HG03060 (cell line): ENCODE measurements around the gene ENPP7.

Experiments used
- ATAC-seq: cut with Tn5 transposase; IDR thresholded peaks from one replicate; pipeline ENCODE4 v1.9.1; 2021; ENCODE audit warnings: low read depth, moderate number of reproducible peaks; ENCODE audit not compliant: unreplicated experiment

ENPP7 gene

DNA sequence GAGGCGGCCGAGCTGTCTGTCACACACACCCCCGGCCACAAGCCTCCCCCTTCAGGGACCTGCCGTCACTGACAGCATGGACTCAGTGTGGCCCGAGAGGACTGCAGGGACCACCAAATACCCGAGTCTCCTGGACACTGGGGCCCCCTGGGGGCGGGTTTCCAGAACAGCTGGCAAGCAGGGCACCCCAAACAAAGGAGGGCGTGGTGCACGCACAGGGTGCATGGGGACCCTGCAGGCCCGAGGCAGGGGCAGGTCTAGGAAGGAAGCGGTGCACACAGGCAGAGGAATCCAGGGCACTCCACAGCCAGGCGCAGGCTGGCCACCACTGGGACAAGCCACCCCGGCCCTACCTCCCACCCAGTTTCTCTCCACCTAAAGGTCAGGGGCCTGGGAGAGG lies 28.7 kb upstream of the ENPP7 start:
- ATAC-seq = no peak

DNA sequence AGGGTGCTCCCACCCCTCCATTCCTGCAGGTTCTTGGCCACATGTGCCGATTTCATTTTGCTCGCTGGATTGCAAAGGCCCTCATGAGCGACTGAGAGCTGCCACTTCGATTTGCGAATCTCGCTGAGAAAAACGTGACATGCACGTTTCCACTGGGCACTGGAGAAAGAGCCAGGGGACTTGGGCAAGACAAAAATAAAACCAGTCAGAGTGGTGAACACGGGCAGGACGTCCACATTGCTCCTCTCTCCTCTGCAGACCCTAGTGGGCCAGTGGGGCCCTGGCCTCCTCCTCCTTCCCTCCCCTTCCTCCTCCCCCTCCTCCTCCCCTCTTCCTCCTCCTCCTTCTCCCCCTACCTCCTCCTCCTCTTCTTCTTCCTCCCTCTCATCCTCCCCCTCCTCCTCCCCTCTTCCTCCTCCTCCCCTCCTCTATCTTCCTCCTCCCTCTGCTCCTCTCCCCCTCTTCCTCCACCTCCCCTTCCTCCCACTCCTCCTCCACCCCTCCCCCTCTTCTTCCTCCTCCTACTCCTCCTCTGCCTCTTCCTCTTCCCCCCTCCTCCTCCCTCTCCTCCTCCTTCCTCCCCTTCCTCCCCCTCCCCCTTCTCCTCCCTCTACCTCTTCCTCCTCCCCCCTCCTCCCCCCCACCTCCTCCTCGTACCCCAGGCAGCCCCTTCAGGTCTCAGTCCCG lies 28.1 kb upstream of the ENPP7 start:
- ATAC-seq = no peak

DNA sequence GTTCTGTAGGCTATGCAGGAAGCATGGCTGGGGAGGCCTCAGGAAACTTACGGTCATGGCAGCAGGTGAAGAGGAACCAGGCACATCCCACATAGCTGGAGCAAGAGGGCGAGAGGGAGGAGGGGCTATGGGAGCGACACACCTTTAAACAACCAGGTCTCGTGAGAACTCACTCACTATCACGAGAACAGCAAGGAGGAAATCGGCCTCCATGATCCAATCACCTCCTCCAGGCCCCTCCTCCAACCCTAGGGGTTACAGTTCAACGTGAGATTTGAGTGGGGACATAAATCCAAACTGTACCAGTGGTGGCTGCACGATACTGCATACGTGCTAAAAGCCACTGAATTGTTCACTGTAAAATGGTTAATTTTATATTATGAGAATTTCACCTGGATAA lies 26.1 kb upstream of the ENPP7 start:
- ATAC-seq = no peak

DNA sequence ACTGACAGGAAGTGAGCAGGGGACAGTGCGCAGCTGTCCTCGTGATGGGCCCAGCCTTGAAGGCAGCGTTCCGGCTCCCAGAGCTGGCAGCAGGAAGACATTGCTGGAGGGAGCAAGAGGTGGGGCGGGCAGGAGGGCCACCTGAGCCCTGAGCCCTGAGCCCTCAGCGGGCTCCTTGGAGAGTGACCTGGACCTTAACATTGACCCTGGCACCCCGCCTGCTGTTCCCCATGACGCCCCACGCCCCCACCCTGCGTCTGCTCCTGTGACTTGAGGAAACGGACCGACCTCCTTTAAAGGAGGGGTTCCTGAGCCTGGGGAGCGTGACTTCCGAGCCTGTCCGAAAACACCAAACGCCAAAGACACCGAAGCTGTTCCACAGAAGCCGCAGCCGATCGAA lies 25.1 kb upstream of the ENPP7 start:
- no peak for ATAC-seq

DNA sequence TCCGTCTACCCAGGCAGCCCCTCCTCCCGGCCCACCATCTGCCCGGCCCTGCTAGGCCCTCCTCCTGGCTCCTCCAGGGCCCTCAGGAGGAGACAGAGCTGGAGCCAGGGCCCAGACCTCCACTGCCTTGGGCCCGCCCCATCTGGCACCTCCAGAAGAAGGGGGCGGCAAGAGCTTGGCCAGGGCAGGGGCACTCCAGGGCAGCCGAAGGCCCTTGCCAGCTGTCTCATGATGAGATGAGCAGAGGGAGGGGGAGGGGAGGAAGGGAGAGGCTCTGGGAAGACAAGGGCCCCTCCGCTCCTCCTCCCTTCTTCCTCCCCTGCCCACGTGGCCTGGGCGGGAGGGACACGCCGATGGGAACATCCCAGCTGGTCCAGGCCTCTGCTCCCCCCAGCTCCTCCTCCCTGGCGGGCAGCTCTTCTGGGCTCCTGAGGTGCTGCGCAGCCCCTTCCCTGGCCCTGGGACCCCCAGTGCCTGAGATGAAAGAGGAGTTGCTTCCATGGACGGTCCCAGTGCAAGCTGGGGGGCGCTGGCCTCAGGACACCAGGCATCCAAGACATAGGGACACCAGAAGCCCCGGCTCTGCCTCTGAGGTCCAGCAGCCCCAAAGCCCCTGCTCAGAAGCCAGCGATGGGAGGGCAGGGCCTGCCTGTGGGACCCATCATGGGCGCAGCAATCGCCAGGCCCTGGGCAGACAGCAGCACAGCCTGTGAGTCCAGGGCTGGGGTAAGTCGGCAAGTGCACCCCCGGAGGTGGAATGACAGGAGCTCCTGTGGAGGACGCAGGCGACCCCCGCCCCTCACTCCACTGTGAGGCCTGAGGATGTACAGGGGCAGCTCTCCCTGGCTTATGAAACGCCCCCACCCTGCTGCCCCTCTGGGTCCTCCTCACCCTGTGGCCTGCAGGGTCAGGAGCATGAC lies 23.6 kb upstream of the ENPP7 start:
- no peak for ATAC-seq

DNA sequence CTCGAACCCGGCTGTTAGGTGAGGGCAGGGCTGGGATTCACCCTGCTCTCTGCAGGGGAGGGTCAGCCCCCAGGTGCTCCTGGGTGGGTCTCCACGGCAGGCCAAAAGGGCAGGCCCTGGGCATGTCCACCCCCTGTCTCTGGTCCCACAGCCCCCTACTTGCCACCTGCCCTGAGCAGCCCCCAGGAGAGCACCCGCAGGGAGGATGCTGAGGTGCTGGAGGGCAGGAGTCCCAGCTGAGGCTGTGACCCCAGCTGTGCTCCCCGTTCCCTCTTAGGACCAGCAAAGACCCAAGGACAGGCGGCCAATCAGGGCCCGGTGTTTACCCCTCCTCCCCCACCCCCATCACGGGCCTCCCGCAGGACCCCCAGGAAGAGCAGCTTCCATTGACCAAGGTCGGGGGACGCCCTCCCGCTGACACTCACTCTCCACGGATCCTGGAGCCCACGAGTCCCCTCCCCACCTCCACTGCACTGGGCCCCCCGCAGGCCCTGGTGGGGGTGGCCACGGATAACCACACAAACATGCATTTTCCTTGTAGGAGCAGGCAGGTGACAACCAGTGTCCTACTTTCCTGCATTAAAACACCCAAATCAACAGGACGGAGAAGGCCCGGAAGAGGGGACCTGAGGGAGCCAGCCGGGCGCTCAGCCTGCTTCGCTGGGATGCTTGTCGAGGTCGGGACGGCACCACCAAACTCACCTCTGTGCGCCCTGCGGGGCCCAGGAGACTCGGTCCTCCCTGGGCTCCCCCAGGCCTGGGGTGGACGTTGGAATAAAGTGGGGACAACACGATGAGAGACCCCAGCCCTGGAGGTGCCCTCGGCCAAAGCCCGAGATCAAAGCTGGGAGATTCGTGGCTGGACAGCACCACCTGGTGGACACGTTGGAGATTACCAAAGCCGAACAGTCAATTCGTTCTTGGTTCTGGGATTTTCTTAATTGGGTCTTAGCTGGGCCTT lies 22.5 kb upstream of the ENPP7 start:
- ATAC-seq = no peak

DNA sequence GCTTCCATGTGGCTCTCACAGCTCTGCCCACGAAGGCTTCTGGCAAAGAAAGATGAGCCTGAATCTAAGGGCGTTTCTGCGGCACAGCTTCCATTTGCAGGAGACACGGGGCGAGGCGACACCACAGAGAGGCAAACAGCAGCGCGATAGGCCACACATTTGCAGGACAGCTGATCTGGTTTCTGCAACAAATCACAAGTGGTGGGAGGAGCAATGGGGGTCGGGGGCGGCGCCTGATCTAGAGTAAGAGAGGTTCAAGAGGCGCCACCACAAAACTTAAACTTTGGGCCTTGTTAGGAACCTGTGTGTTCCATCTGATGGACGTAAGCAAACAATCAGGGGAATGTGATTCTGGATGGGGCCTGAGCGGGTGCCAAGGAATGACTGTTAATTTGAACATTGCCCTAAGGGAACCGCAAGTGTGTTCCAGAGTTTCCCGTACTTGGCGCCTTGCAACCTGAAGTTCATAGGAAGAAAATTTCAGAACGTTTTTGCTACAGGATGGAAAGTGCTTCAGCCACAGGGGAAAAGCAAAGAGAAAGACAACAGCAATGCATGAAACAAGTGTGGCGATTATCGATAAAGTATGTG lies 18.9 kb upstream of the ENPP7 start:
- no peak for ATAC-seq

DNA sequence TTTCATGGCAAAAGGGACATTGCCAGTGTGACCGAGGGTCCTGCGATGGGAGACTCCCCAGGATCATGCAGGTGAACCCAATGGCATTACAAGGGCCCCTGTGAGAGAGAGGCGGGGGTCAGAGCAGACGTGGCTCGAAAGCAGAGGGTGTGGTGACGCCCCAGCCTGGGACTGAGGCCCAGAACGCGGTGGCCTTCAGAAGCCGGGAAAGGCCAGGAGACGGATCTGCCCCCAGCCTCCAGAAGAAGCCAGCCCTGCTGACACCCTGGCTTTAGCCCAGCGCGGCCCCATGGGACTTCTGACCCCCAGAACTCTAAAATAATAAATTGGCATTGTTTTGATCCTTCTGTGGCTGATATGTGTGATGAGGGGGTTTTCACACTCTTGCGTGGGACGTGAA lies 17.4 kb upstream of the ENPP7 start:
- no peak for ATAC-seq

DNA sequence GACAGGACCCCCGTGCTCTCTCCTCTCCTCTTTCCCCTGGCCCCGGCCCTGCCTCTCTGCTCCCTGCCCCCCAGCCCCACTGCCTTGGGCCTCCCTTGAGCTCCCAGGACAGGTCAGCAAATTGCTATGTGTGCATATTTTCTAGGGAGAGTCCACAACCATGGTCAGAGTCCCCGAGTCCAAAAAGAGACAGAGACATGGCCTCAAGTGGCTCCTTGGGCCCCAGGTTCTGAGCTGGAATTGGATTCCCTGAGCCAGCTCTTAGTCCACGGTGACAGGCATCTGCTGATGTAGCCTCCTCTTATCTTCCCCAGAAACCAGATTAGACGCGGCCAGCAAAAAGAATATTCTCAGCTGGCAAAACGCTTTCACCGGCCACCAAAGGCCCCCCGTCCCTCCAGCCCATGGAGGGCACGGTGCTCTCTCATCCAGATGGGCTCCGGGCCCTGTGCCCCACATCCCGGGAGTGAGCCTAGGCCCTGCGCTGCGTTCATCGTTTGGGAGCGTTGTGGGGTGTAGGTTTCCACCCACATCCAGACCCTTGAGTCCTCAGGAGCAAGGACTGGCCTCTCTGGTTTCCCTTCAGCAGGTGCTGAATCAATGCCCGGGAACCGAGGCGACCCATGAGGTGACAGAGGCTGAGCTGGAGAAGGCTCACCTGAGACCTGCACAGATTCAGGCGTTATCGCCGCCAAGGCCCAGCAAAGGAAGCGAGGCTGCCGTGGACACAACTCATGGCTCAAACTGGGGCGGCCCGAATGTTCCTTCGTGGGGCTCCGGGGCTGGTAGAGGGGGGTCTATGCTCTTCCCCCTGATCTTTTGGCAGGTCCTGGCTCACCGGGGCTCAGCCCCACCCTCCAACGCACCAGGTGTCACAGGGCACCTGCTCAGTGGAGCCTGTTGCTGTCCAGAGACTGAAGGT lies 16.3 kb upstream of the ENPP7 start:
- ATAC-seq = no peak

DNA sequence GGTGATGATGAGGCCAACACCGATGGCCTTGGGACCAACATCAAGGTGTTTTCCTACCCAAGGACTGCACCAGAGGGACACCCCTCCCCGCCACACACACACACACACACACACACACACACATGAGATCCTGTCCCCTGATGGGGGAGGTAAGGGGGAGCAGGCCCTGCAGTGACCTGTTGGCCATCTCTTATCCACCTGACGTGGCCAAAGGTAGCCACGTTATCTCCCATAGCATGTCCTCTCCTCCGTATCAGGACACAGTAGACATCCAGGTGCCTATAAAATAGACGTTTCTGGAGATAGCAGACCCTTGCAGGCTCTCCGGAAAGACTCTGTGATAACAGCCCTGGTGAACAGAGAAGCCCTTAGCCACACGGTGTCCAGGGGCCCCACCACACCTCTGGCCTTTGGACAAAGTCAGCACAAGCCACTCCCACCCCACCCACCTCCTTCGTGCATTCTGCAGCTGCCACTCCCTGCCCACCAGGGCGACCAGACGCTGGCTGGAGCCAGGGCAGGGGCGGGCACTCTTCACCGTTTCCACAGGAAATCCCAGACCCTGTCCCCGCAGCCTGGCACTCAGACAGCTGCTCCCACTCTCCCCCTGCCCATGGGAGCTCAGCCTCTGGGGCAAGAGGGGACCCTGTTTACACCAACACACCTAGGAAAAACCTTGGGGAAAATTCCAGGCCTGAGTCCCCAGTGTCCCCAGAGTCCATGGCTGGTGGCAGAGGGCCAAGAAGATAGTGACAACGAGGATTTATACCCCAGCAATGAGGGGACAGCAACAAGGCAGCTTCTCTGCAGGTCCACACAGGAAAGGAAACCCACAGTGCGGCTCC lies 15.4 kb upstream of the ENPP7 start:
- ATAC-seq = no peak

DNA sequence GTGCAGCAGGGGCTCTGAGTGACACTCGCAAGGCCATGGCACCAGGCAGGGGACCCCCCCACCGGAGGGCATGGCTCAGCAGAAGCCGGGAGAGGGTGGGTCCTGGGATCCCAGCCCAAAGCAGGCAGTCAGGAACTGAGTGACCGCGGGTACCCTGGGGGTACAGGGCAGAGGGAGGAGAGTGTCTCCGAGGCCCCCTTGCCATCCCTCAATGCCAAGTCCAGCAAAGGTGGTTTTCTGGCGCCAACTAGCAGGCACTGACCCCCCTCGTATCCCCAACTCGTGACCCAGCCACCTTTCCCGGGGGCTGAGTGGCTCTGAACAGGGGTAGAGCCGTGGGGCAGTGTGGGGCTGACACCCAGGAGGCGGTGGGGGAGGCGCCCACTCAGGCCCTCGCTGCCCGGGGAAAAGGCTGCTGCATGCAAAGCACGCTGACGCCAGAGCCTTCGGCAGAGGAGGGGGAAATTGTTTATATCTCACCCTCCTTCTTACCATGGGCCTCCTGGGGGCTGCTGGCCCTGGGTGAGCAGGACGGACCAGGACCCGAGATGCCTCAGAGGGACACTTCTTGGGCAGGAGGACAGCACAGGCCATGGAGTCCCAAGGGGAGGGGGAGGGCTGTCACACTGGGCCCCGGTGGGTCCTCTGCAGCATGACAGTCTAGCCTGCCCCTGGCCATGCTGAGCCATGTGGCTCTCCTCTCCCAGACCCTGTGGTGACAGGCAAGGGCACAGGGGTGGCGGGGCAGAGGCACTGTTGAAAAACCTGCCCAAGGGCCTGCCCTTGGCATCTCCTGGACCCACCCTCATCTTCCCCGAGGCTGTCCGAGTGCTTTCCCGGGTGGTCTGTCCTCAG lies 14.6 kb upstream of the ENPP7 start:
- no peak for ATAC-seq

DNA sequence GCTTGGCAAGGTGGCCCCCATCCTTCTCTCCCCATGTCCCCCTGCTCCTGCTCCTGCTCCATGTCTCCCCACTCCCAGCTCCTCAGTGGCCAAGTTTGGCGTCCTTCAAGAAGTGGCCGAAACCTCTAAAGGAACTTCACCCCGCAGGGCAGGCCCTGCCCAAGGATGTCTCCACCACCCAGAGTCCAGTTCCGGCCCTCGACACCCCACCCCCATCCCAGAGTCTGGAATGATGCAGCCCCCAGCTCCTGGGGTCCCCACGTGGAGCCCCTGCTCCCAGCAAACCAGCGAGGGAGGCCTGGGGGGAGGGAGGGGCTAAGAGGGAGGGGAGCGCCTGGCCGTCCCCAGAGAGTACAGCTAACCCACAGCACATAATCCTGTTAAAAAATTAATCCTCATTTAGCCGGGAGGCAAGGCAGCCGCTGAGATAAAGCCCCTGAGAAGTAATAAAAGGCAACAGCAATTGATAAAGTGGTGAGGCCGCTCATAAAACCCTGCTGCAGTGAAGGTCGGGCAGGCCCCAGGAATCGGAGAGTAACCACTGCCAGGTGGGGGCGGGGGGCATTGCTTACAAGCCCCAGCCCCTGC lies 9.9 kb upstream of the ENPP7 start:
- no peak for ATAC-seq

DNA sequence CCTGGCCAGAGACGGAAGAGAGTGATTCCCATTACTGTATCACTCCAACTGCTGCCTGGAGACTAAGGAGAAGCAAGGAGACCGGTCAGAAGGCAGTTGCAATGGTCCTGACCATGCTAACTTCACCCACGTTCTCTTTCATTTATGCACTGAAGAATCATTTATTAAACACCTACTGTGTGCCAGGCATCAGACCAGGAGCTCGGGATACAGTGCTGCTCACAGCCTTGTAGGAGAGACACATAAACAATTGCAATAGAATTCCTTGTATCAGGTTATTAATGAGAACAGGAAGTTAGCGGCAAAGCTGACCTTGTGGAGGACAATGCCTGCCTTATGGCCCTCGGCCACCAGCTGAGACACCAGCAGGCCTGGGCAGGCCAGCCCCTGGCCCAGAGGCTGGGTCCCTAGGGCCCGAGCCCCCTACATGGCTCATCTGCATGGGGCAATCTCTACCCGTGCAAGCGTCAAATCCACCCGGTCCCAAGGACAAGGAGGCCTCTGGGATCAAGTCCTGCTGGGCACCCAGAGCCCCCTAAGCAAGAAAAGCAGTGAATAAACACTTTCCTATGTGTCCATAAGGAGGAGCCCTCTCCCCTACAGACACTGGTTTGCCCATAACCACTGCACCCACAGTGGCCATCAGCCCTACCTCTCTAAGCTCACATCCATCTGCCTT lies 8.6 kb upstream of the ENPP7 start:
- no peak for ATAC-seq

DNA sequence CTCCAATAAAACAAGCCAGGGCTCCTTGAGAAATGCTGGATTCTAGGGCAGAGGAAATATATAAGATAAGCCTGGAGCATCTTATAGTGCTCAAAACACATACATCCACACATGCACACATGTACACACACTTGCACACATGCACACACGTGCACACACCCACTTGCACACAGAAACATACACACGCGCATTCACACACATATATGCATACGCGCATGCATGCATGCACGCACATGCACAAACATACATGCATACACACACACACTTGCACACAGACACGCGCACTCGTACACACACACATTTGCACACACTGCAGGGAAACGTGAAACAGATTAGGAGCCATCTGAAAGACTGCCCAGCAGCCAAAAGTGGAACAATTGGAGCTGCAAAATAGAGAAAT lies 8.0 kb upstream of the ENPP7 start:
- no peak for ATAC-seq

DNA sequence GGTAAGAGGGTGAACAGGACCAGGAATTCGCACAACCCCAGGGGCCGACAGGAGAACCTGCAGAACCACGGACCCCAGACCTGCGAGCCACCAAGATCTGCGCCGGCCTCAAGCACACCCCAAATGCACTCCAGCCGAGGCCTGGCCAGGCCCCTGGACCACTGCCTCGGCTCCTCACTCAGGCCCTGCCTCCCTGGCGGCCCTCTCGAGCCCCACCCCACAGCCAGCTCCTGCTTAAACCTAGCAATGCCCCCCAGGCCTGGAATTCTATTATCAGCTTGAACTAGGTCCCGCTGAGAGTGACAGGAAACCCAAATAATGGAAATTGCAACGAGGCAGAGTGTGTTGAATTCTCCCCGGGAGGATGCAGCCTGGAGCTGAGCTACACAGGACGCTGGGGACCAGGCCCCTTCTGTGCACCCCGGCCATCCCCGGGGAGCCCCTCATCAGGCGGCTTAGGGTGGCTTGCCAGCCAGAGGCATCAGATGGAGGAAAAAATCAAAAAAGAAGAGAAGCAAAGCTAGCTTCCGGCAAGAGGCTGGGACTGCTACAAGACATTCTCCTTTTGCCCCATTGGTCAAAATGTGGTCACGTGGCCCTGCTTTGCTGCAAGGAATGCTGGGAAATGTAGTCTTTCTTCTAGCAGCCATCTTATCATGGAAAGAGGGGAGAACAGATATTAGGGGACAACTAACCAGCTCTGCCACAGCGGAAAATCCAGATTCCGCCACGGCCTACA lies 2.4 kb upstream of the ENPP7 start:
- no peak for ATAC-seq

DNA sequence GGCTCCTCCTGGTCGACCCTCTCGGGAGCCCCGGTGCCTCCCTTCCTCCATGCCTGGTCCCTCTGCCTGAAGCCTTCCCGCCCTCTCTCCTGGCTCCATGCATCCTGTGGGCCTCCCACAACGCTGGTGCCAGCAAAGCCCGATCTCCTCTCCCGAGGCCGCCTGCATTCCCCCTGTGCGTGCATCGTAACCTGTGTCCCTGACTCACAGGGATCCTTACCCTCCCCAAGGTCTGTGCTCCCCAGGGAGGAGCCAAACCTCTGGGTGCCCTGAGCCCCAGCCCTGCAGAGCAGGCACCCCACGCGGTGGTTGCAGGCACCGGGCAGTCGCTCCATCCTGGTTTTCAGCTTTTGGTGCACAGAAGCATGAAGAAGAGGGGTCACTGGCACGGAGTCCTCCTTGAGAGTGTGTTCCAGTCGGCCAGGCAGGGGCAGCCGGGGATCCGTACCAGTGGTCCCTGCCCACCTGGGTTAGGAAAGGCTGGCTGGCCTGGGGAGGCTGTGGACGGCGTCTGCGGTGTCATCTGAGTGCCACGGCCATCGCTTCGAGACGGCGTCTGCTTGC lies 1.8 kb upstream of the ENPP7 start:
- no peak for ATAC-seq
